Astrocyte (in vitro differentiated cells and primary cell): ENCODE measurements around the gene GATA2. TPM values are rescaled to one million over a fixed set of nuclear protein-coding genes. Genes with fewer than 3 reads are reported as not detected.

ENCODE experiments used
- DNase-seq: peaks from one replicate; pipeline ENCODE4 v3.0.0-alpha.2; 2010; ENCODE audit warnings: low read depth
- FAIRE-seq: peaks from 2 replicates; lab custom pipeline; 2011; peaks lifted over from hg19 to GRCh38; lab: Jason Lieb, UNC
- H2AFZ ChIP-seq: 2 replicates; pipeline ENCODE4 v1.6.0; 2012; ENCODE audit warnings: low read depth, low read length, inconsistent platforms
- H3K27ac ChIP-seq: 2 replicates; pipeline ENCODE4 v1.5.1; 2011; ENCODE audit warnings: low read depth, low read length, inconsistent platforms
- H3K27me3 ChIP-seq: 2 replicates; pipeline ENCODE4 v1.6.0; 2011; ENCODE audit warnings: low read length, inconsistent platforms; ENCODE audit not compliant: insufficient read depth
- H3K36me3 ChIP-seq: 2 replicates; pipeline ENCODE4 v1.5.1; 2011; ENCODE audit warnings: low read length, inconsistent platforms; ENCODE audit not compliant: insufficient read depth
- H3K4me1 ChIP-seq: 2 replicates; pipeline ENCODE4 v1.5.1; 2011; ENCODE audit warnings: low read length, inconsistent platforms; ENCODE audit not compliant: insufficient read depth
- H3K4me2 ChIP-seq: 2 replicates; pipeline ENCODE4 v1.6.0; 2012; ENCODE audit warnings: low read length, inconsistent platforms
- H3K4me3 ChIP-seq: 2 replicates; pipeline ENCODE4 v1.5.1; 2011; ENCODE audit warnings: low read depth, mild to moderate bottlenecking, low read length, inconsistent platforms; ENCODE audit not compliant: insufficient read depth
- H3K79me2 ChIP-seq: 2 replicates; pipeline ENCODE4 v1.6.0; 2012; ENCODE audit warnings: mild to moderate bottlenecking, low read length, inconsistent platforms; ENCODE audit not compliant: insufficient read depth
- H3K9ac ChIP-seq: 2 replicates; pipeline ENCODE4 v1.6.0; 2012; ENCODE audit warnings: mild to moderate bottlenecking, low read length, inconsistent platforms
- H3K9me3 ChIP-seq: 2 replicates; pipeline ENCODE4 v1.5.1; 2012; ENCODE audit warnings: low read depth, mild to moderate bottlenecking, low read length, inconsistent platforms; ENCODE audit not compliant: insufficient read depth
- H4K20me1 ChIP-seq: 2 replicates; pipeline ENCODE4 v1.6.0; 2012; ENCODE audit warnings: low read length, inconsistent platforms; ENCODE audit not compliant: insufficient read depth
- H3K27ac Mint-ChIP-seq: one replicate; pipeline ENCODE4 v1.8.0; 2021; ENCODE audit warnings: mild to moderate bottlenecking, mixed read lengths; ENCODE audit not compliant: unreplicated experiment
- H3K27me3 Mint-ChIP-seq: one replicate; pipeline ENCODE4 v1.8.0; 2021; ENCODE audit warnings: low read depth, mixed read lengths; ENCODE audit not compliant: unreplicated experiment
- H3K36me3 Mint-ChIP-seq: one replicate; pipeline ENCODE4 v1.8.0; 2021; ENCODE audit warnings: low read depth, mixed read lengths; ENCODE audit not compliant: unreplicated experiment
- H3K4me1 Mint-ChIP-seq: one replicate; pipeline ENCODE4 v1.8.0; 2021; ENCODE audit warnings: low read depth, mixed read lengths; ENCODE audit not compliant: unreplicated experiment
- H3K4me3 Mint-ChIP-seq: one replicate; pipeline ENCODE4 v1.8.0; 2021; ENCODE audit warnings: mild to moderate bottlenecking, moderate library complexity, mixed read lengths; ENCODE audit not compliant: unreplicated experiment
- H3K9me3 Mint-ChIP-seq: one replicate; pipeline ENCODE4 v1.8.0; 2021; ENCODE audit warnings: mild to moderate bottlenecking, mixed read lengths; ENCODE audit not compliant: unreplicated experiment
- EZH2 ChIP-seq: IDR thresholded peaks from 2 replicates; pipeline ENCODE4 v1.6.1; 2012; ENCODE audit warnings: mild to moderate bottlenecking, low read length, inconsistent platforms; ENCODE audit not compliant: insufficient read depth
- total RNA-seq: library from RNA; stranded (reverse); gene quantifications from 2 replicates; pipeline ENCODE4 v1.2.1, GENCODE V29; 2021
- TF ChIP-seq, protein P1 (sequence below): IDR thresholded peaks from 2 replicates; pipeline ENCODE4 v1.5.1; 2011; ENCODE audit warnings: low read depth, mild to moderate bottlenecking, inconsistent platforms, low read length, moderate library complexity; ENCODE audit not compliant: insufficient read depth

Gene GATA2
- total RNA-seq, 1 donor from 2014 or later, result 1.7 TPM

- peaks cover 6% of the 10 kb centered on the region for H3K9me3 ChIP-seq
- H4K20me1 ChIP-seq, result peaks cover 22% of the 10 kb centered on the region
- H3K36me3 ChIP-seq, result no peaks in the 10 kb centered on the region
- TF ChIP-seq, protein P1, sequence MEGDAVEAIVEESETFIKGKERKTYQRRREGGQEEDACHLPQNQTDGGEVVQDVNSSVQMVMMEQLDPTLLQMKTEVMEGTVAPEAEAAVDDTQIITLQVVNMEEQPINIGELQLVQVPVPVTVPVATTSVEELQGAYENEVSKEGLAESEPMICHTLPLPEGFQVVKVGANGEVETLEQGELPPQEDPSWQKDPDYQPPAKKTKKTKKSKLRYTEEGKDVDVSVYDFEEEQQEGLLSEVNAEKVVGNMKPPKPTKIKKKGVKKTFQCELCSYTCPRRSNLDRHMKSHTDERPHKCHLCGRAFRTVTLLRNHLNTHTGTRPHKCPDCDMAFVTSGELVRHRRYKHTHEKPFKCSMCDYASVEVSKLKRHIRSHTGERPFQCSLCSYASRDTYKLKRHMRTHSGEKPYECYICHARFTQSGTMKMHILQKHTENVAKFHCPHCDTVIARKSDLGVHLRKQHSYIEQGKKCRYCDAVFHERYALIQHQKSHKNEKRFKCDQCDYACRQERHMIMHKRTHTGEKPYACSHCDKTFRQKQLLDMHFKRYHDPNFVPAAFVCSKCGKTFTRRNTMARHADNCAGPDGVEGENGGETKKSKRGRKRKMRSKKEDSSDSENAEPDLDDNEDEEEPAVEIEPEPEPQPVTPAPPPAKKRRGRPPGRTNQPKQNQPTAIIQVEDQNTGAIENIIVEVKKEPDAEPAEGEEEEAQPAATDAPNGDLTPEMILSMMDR, result peak; percentile 26
- peak; percentile 92 for TF ChIP-seq EZH2
- H3K9me3 Mint-ChIP-seq, result peaks cover 11% of the 10 kb centered on the region
- no peak overlapping the region for H3K9ac ChIP-seq
- H3K4me3 ChIP-seq, result peak overlapping the region; percentile 57
- peak overlapping the region; percentile 84 for H3K4me2 ChIP-seq
- no peak overlapping the region for H3K27ac ChIP-seq
- H3K4me1 Mint-ChIP-seq, result no peaks in the 10 kb centered on the region
- FAIRE-seq (no peak), DNase-seq (no peak)
- H3K4me1 ChIP-seq, result peaks cover 5% of the 10 kb centered on the region
- no peak overlapping the region for H3K27ac Mint-ChIP-seq
- peak overlapping the region; percentile 78 for H3K4me3 Mint-ChIP-seq
- H3K27me3 ChIP-seq, result peaks cover 59% of the 10 kb centered on the region
- H2AFZ ChIP-seq, result peak overlapping the region; percentile 63
- H3K79me2 ChIP-seq, result no peaks in the 10 kb centered on the region
- H3K36me3 Mint-ChIP-seq, result peaks cover 3% of the 10 kb centered on the region
- peaks cover 75% of the 10 kb centered on the region for H3K27me3 Mint-ChIP-seq
These were observed 4.5 kb upstream of the GATA2 start for GRCh38 chr3:128497305-128498126.

DNA sequence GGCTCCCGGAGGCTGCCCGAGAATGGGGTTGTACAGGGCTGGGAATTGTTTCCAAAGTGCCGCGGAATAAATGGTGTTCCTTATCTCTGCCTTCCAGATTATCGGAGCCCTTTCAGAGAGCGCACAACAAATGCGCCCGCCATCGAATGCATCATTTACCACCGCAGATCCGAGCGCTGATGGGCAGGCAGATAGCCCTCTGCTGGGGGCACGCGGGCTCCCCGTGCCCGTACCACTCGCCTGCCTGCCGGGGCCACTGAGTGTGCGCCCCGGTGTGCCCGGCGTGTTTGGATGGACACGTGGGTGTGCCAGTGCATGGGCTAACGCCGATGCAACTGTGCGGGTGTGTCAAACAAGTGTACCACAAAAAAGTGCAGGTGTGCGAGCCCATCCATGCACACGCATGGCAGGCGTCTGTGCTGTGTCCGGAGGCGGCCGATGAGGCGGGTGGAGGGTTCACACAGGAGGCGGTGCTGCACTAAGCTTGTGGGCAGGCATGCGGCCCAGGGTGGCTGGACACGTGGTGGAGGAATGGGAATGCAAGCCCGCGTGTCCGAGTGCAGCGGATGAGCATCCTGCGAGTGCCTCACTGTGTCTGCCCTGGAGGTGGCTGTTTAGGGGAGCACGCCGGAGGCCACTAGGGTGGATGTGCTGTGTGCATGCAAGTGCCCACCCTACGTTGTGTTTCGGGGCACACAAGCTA is 3.8 kb upstream of the GATA2 start:
- Histone ChIP-seq H3K36me3 (no peaks in the 10 kb centered on the region), H3K9me3 (peaks cover 6% of the 10 kb centered on the region), H3K4me2 (peak overlapping the region; percentile 84), H3K4me1 (peaks cover 5% of the 10 kb centered on the region), H2AFZ (peak overlapping the region; percentile 63), H3K9ac (no peak overlapping the region), H4K20me1 (peaks cover 27% of the 10 kb centered on the region), H3K4me3 (peak overlapping the region; percentile 57), H3K27me3 (peaks cover 63% of the 10 kb centered on the region), H3K27ac (no peak overlapping the region), H3K79me2 (no peaks in the 10 kb centered on the region)
- FAIRE-seq (no peak), DNase-seq (no peak)
- Mint-ChIP-seq H3K27ac (no peak overlapping the region), H3K4me1 (no peaks in the 10 kb centered on the region), H3K36me3 (peaks cover 3% of the 10 kb centered on the region), H3K27me3 (peaks cover 72% of the 10 kb centered on the region), H3K4me3 (peak overlapping the region; percentile 78), H3K9me3 (peaks cover 11% of the 10 kb centered on the region)
- TF ChIP-seq EZH2, result peak; percentile 97
- TF ChIP-seq, protein P1, result no peak
